Suprapubic skin (tissue), 4 donors: Measurements from ENCODE around the gene GCNA.

Experiments used
- CTCF ChIP-seq, 2 donors: fragments of 200-600 bp in 1 of 2; fragments of 450-650 bp in 1 of 2; sonication (generic) in 1 of 2; IDR thresholded peaks; one replicate each; pipeline ENCODE4 v1.5.1; 2016 to 2019; ENCODE audit warnings: antibody characterized with exemption in 2 of 2, mild to moderate bottlenecking in 1 of 2, moderate library complexity in 1 of 2
- EP300 ChIP-seq: sonication (generic); formaldehyde crosslinking; IDR thresholded peaks from one replicate; pipeline ENCODE4 v1.6.1; 2017; ENCODE audit warnings: antibody characterized with exemption
- POLR2A ChIP-seq, 2 donors: fragments of 450-650 bp; IDR thresholded peaks; one replicate each; pipeline ENCODE4 v1.6.1; 2017; ENCODE audit warnings: antibody characterized with exemption in 2 of 2, mild to moderate bottlenecking in 2 of 2, moderate library complexity in 2 of 2
- POLR2AphosphoS5 ChIP-seq, 3 donors: sonication (generic); formaldehyde crosslinking; IDR thresholded peaks; one replicate each; pipeline ENCODE4 v1.6.1; 2017; ENCODE audit warnings: antibody characterized with exemption in 3 of 3

GRCh38 chrX:71615954-71616353 is 37.7 kb downstream of the GCNA start:
- TF ChIP-seq EP300 (no peak), CTCF (IDR thresholded peaks at IDR 0.05) (no peak), POLR2A (IDR thresholded peaks at IDR 0.05) (no peak), POLR2AphosphoS5 (IDR thresholded peaks at IDR 0.05) (no peak)
